Dendritic cell treated with granulocyte-macrophage colony-stimulating factor and Interleukin-4, amounts not matched to agents 40 ng/mL and 50 ng/mL, for 4 days (primary cell): Measurements from ENCODE around the gene MOB3B.
"Not testable (repeated sequence)": the region's sequence is repeated elsewhere in the genome, so short reads cannot be mapped to it uniquely, and the experiment has no call there.

Experiments
- H3K27ac Mint-ChIP-seq: one replicate; pipeline ENCODE4 v1.8.0; 2022; ENCODE audit warnings: mild to moderate bottlenecking, mixed read lengths
- H3K27me3 Mint-ChIP-seq: one replicate; pipeline ENCODE4 v1.8.0; 2022; ENCODE audit warnings: mild to moderate bottlenecking, mixed read lengths
- H3K36me3 Mint-ChIP-seq: one replicate; pipeline ENCODE4 v1.8.0; 2022; ENCODE audit warnings: low read depth, mixed read lengths
- H3K4me1 Mint-ChIP-seq: one replicate; pipeline ENCODE4 v1.8.0; 2022; ENCODE audit warnings: low read depth, mixed read lengths
- H3K4me3 Mint-ChIP-seq: one replicate; pipeline ENCODE4 v1.8.0; 2022; ENCODE audit warnings: mild to moderate bottlenecking, moderate library complexity, mixed read lengths
- H3K9me3 Mint-ChIP-seq: one replicate; pipeline ENCODE4 v1.8.0; 2022; ENCODE audit warnings: mixed read lengths
- intact Hi-C: fragments of 100-400 bp; cut with micrococcal nuclease; formaldehyde crosslinking; loops from one replicate; pipeline ENCODE4 v1.15.0; 2022

The MOB3B gene

GRCh38 chr9:27472195-27472594, 57.4 kb downstream of the MOB3B start:
- Mint-ChIP-seq H3K36me3 (peaks cover 75% of the 10 kb centered on the region), H3K27ac (no peak overlapping the region), H3K27me3 (no peaks in the 10 kb centered on the region), H3K4me3 (no peak overlapping the region), H3K4me1 (peaks cover 92% of the 10 kb centered on the region), H3K9me3 (no peaks in the 10 kb centered on the region)
- intact Hi-C loops: no loop called here

GRCh38 chr9:27471789-27472188, 57.8 kb downstream of the MOB3B start:
- H3K27ac Mint-ChIP-seq: no peak overlapping the region
- peaks cover under 1% of the 10 kb centered on the region for H3K9me3 Mint-ChIP-seq
- no peak overlapping the region for H3K4me3 Mint-ChIP-seq
- intact Hi-C loops: no loop called here
- no peaks in the 10 kb centered on the region for H3K27me3 Mint-ChIP-seq
- peaks cover 92% of the 10 kb centered on the region for H3K4me1 Mint-ChIP-seq
- peaks cover 75% of the 10 kb centered on the region for H3K36me3 Mint-ChIP-seq

GRCh38 chr9:27471366-27471765, 58.2 kb downstream of the MOB3B start:
- Mint-ChIP-seq H3K27ac (no peak overlapping the region), H3K4me1 (peaks cover 92% of the 10 kb centered on the region), H3K9me3 (peaks cover 4% of the 10 kb centered on the region), H3K27me3 (no peaks in the 10 kb centered on the region), H3K36me3 (peaks cover 75% of the 10 kb centered on the region), H3K4me3 (no peak overlapping the region)
- intact Hi-C loops: no loop called here

GRCh38 chr9:27470291-27470856, 59.2 kb downstream of the MOB3B start:
- H3K27me3 Mint-ChIP-seq: no peaks in the 10 kb centered on the region
- peaks cover 75% of the 10 kb centered on the region for H3K36me3 Mint-ChIP-seq
- H3K27ac Mint-ChIP-seq: peak overlapping the region; percentile 62
- intact Hi-C loops: no loop called here
- peaks cover 89% of the 10 kb centered on the region for H3K4me1 Mint-ChIP-seq
- H3K4me3 Mint-ChIP-seq: no peak overlapping the region
- H3K9me3 Mint-ChIP-seq: peaks cover 10% of the 10 kb centered on the region

- Mint-ChIP-seq H3K9me3 (peaks cover 18% of the 10 kb centered on the region), H3K4me3 (no peak overlapping the region), H3K27me3 (no peaks in the 10 kb centered on the region), H3K4me1 (peaks cover 80% of the 10 kb centered on the region), H3K27ac (peak overlapping the region; percentile 14), H3K36me3 (peaks cover 77% of the 10 kb centered on the region)
- intact Hi-C loops: no loop called here
Measured at GRCh38 chr9:27469550-27469949, 60.1 kb downstream of the MOB3B start.

- Mint-ChIP-seq H3K4me1 (peaks cover 80% of the 10 kb centered on the region), H3K9me3 (peaks cover 19% of the 10 kb centered on the region), H3K36me3 (peaks cover 87% of the 10 kb centered on the region), H3K4me3 (no peak overlapping the region), H3K27ac (no peak overlapping the region), H3K27me3 (no peaks in the 10 kb centered on the region)
- intact Hi-C loops: no loop called here
Measured at GRCh38 chr9:27468462-27469110, 61.0 kb downstream of the MOB3B start.

- H3K9me3 Mint-ChIP-seq: peaks cover 19% of the 10 kb centered on the region
- no peak overlapping the region for H3K4me3 Mint-ChIP-seq
- intact Hi-C loops: no loop called here
- no peaks in the 10 kb centered on the region for H3K27me3 Mint-ChIP-seq
- no peak overlapping the region for H3K27ac Mint-ChIP-seq
- H3K36me3 Mint-ChIP-seq: peaks cover 93% of the 10 kb centered on the region
- H3K4me1 Mint-ChIP-seq: peaks cover 80% of the 10 kb centered on the region
Measured at GRCh38 chr9:27468000-27468399, 61.6 kb downstream of the MOB3B start.

- Mint-ChIP-seq H3K27me3 (no peaks in the 10 kb centered on the region), H3K4me3 (no peak overlapping the region), H3K4me1 (peaks cover 80% of the 10 kb centered on the region), H3K9me3 (peaks cover 19% of the 10 kb centered on the region), H3K36me3 (peaks cover 98% of the 10 kb centered on the region), H3K27ac (no peak overlapping the region)
- intact Hi-C loops: no loop called here
Measured at GRCh38 chr9:27467486-27467885, 62.1 kb downstream of the MOB3B start.

- H3K9me3 Mint-ChIP-seq: peaks cover 19% of the 10 kb centered on the region
Measured at GRCh38 chr9:27466516-27466915, 63.1 kb downstream of the MOB3B start.

GRCh38 chr9:27464950-27465349, 64.7 kb downstream of the MOB3B start:
- intact Hi-C loops, H3K27ac Mint-ChIP-seq, H3K27me3 Mint-ChIP-seq, H3K4me3 Mint-ChIP-seq: not testable (repeated sequence)
- peaks cover 95% of the 10 kb centered on the region for H3K36me3 Mint-ChIP-seq
- H3K9me3 Mint-ChIP-seq: peaks cover 19% of the 10 kb centered on the region
- peaks cover 82% of the 10 kb centered on the region for H3K4me1 Mint-ChIP-seq

More at GRCh38 chr9:27466516-27466915, 63.1 kb downstream of the MOB3B start:
- intact Hi-C loops, H3K4me3 Mint-ChIP-seq, H3K27me3 Mint-ChIP-seq: not testable (repeated sequence)
- Mint-ChIP-seq H3K4me1 (peaks cover 80% of the 10 kb centered on the region), H3K27ac (peak overlapping the region; percentile 68), H3K36me3 (peaks cover 98% of the 10 kb centered on the region)

- Mint-ChIP-seq H3K27me3 (no peaks in the 10 kb centered on the region), H3K27ac (peak overlapping the region; percentile 71), H3K36me3 (peaks cover 97% of the 10 kb centered on the region), H3K4me3 (no peak overlapping the region), H3K9me3 (peaks cover 19% of the 10 kb centered on the region), H3K4me1 (peaks cover 77% of the 10 kb centered on the region)
- intact Hi-C loops: no loop called here
Measured at GRCh38 chr9:27462846-27463245, 66.8 kb downstream of the MOB3B start.

GRCh38 chr9:27462434-27462833, 67.2 kb downstream of the MOB3B start:
- Mint-ChIP-seq H3K27ac (peak overlapping the region; percentile 71), H3K4me3 (no peak overlapping the region), H3K9me3 (peaks cover 19% of the 10 kb centered on the region), H3K4me1 (peaks cover 77% of the 10 kb centered on the region), H3K27me3 (no peaks in the 10 kb centered on the region), H3K36me3 (peaks cover 97% of the 10 kb centered on the region)
- intact Hi-C loops: no loop called here

- Mint-ChIP-seq H3K9me3 (peaks cover 9% of the 10 kb centered on the region), H3K27ac (peak overlapping the region; percentile 71), H3K27me3 (no peaks in the 10 kb centered on the region), H3K4me3 (no peak overlapping the region), H3K36me3 (peaks cover 94% of the 10 kb centered on the region), H3K4me1 (peaks cover 75% of the 10 kb centered on the region)
- intact Hi-C loops: loop anchor here (1.0 to 2.0 kb wide), 2 partner anchors 108 to 126 kb away; no protein-coding TSS in a partner anchor
Measured at GRCh38 chr9:27460226-27461023, 69.2 kb downstream of the MOB3B start.

- no peaks in the 10 kb centered on the region for H3K27me3 Mint-ChIP-seq
- peaks cover 94% of the 10 kb centered on the region for H3K36me3 Mint-ChIP-seq
- H3K27ac Mint-ChIP-seq: peak overlapping the region; percentile 47
- peaks cover 72% of the 10 kb centered on the region for H3K4me1 Mint-ChIP-seq
- no peaks in the 10 kb centered on the region for H3K9me3 Mint-ChIP-seq
- H3K4me3 Mint-ChIP-seq: no peak overlapping the region
- intact Hi-C loops: no loop called here
Measured at GRCh38 chr9:27457445-27457844, 72.2 kb downstream of the MOB3B start.
